NCI-H1436 (cell line): ENCODE measurements around the gene BTBD18.
A peak's percentile ranks its signal among the peaks of the same experiment; 100 is the strongest.

Experiments used
- DNase-seq: peaks from one replicate; lab custom pipeline; 2025; lab: John Stamatoyannopoulos, UW

Gene BTBD18

GRCh38 chr11:57751676-57752253 is at the start of gene BTBD18:
Gene BTBD18 (minus strand): TSS chr11:57751819. CDS start chr11:57751188, 631 bp downstream.
- DNase-seq, result no peak

GRCh38 chr11:57801183-57801485 is 49.5 kb upstream of the BTBD18 start:
- no peak for DNase-seq

- DNase-seq, result peak; percentile 89
Observed at GRCh38 chr11:57800444-57801182, 49.0 kb upstream of the BTBD18 start.

- DNase-seq, result no peak
Observed at GRCh38 chr11:57798905-57799559, 47.4 kb upstream of the BTBD18 start.

- DNase-seq, result no peak
Observed at GRCh38 chr11:57793351-57794115, 41.9 kb upstream of the BTBD18 start.

GRCh38 chr11:57792870-57793269 is 41.3 kb upstream of the BTBD18 start:
- DNase-seq, result no peak

- no peak for DNase-seq
Observed at GRCh38 chr11:57792060-57792541, 40.5 kb upstream of the BTBD18 start.

- DNase-seq, result no peak
Observed at GRCh38 chr11:57791321-57792059, 39.9 kb upstream of the BTBD18 start.

GRCh38 chr11:57788703-57789088 is 37.1 kb upstream of the BTBD18 start:
- DNase-seq, result no peak

GRCh38 chr11:57787920-57788702 is 36.5 kb upstream of the BTBD18 start:
- DNase-seq, result no peak

GRCh38 chr11:57787006-57787604 is 35.5 kb upstream of the BTBD18 start:
- no peak for DNase-seq

- no peak for DNase-seq
Observed at GRCh38 chr11:57786436-57786835, 34.8 kb upstream of the BTBD18 start.

GRCh38 chr11:57785072-57785471 is 33.5 kb upstream of the BTBD18 start:
- no peak for DNase-seq

GRCh38 chr11:57781529-57781943 is 29.9 kb upstream of the BTBD18 start:
- DNase-seq, result no peak

GRCh38 chr11:57779276-57779675 is 27.7 kb upstream of the BTBD18 start:
- no peak for DNase-seq

- peak; percentile 53 for DNase-seq
Observed at GRCh38 chr11:57778318-57779037, 26.9 kb upstream of the BTBD18 start.

GRCh38 chr11:57777969-57778317 is 26.3 kb upstream of the BTBD18 start:
- DNase-seq, result no peak

GRCh38 chr11:57776577-57777210 is 25.1 kb upstream of the BTBD18 start:
- DNase-seq, result no peak

GRCh38 chr11:57776031-57776521 is 24.5 kb upstream of the BTBD18 start:
- no peak for DNase-seq
